H9 (cell line): Measurements from ENCODE around the gene CST11. TPM values are rescaled to one million over a fixed set of nuclear protein-coding genes. Genes with fewer than 3 reads are reported as not detected.

Source experiments
- DNase-seq: peaks from one replicate; pipeline ENCODE4 v3.0.0-alpha.2; 2017
- H2AFZ ChIP-seq: one replicate; pipeline ENCODE4 v1.6.1; 2013; ENCODE audit warnings: mild to moderate bottlenecking, low read length, control low read depth, moderate library complexity
- H2AK5ac ChIP-seq: 2 replicates; pipeline ENCODE4 v1.6.1; 2013; ENCODE audit warnings: low read length, control low read depth, mixed read lengths; ENCODE audit not compliant: insufficient read length
- H2BK120ac ChIP-seq: one replicate; pipeline ENCODE4 v1.6.1; 2013; ENCODE audit warnings: low read depth, mild to moderate bottlenecking, low read length, control low read depth, inconsistent platforms; ENCODE audit not compliant: poor library complexity, severe bottlenecking
- H2BK12ac ChIP-seq: 2 replicates; pipeline ENCODE4 v1.6.1; 2013; ENCODE audit warnings: low read length, control low read depth, mixed read lengths, low read depth; ENCODE audit not compliant: insufficient read length
- H2BK15ac ChIP-seq: 2 replicates; pipeline ENCODE4 v1.6.1; 2013; ENCODE audit warnings: low read depth, low read length, control low read depth
- H2BK20ac ChIP-seq: one replicate; pipeline ENCODE4 v1.6.1; 2013; ENCODE audit warnings: low read depth, mild to moderate bottlenecking, low read length, control low read depth, inconsistent platforms; ENCODE audit not compliant: poor library complexity, severe bottlenecking
- H2BK5ac ChIP-seq: 2 replicates; pipeline ENCODE4 v1.6.1; 2013; ENCODE audit warnings: low read length, control low read depth, mixed read lengths; ENCODE audit not compliant: insufficient read length
- H3K14ac ChIP-seq: 2 replicates; pipeline ENCODE4 v1.6.1; 2013; ENCODE audit warnings: low read length, control low read depth; ENCODE audit not compliant: insufficient read depth
- H3K18ac ChIP-seq: 2 replicates; pipeline ENCODE4 v1.6.1; 2013; ENCODE audit warnings: low read depth, mild to moderate bottlenecking, mixed read lengths, low read length, control low read depth; ENCODE audit not compliant: insufficient read length
- H3K23ac ChIP-seq: 2 replicates; pipeline ENCODE4 v1.6.1; 2013; ENCODE audit warnings: low read length, control low read depth, mixed read lengths, low read depth; ENCODE audit not compliant: insufficient read length
- H3K23me2 ChIP-seq: 2 replicates; pipeline ENCODE4 v1.6.1; 2013; ENCODE audit warnings: low read depth, mild to moderate bottlenecking, mixed read lengths, low read length, control low read depth; ENCODE audit not compliant: insufficient read length, poor library complexity, severe bottlenecking
- H3K27ac ChIP-seq: 2 replicates; pipeline ENCODE4 v1.5.1; 2013; ENCODE audit warnings: low read length, control low read depth, mixed read lengths, low read depth; ENCODE audit not compliant: insufficient read length
- H3K27me3 ChIP-seq: 2 replicates; pipeline ENCODE4 v1.6.1; 2013; ENCODE audit warnings: low read length, control low read depth, inconsistent platforms; ENCODE audit not compliant: insufficient read depth
- H3K4ac ChIP-seq: 2 replicates; pipeline ENCODE4 v1.6.1; 2013; ENCODE audit warnings: low read depth, mild to moderate bottlenecking, control low read depth, inconsistent platforms, low read length, moderate library complexity
- H3K4me1 ChIP-seq: 2 replicates; pipeline ENCODE4 v1.6.1; 2013; ENCODE audit warnings: low read length, control low read depth, inconsistent platforms; ENCODE audit not compliant: insufficient read depth
- H3K4me2 ChIP-seq: 2 replicates; pipeline ENCODE4 v1.6.1; 2013; ENCODE audit warnings: low read length, control low read depth, mixed read lengths; ENCODE audit not compliant: insufficient read length, insufficient read depth
- H3K56ac ChIP-seq: 2 replicates; pipeline ENCODE4 v1.6.1; 2013; ENCODE audit warnings: low read depth, mild to moderate bottlenecking, mixed read lengths, low read length, control low read depth; ENCODE audit not compliant: insufficient read length
- H3K79me1 ChIP-seq: 2 replicates; pipeline ENCODE4 v1.6.1; 2013; ENCODE audit warnings: low read depth, mild to moderate bottlenecking, moderate library complexity, low read length, control low read depth, inconsistent platforms; ENCODE audit not compliant: insufficient read depth, poor library complexity, severe bottlenecking
- H3K79me2 ChIP-seq: 2 replicates; pipeline ENCODE4 v1.6.1; 2013; ENCODE audit warnings: low read length, control low read depth, inconsistent platforms; ENCODE audit not compliant: insufficient read depth
- H3K9ac ChIP-seq: 2 replicates; pipeline ENCODE4 v1.6.1; 2013; ENCODE audit warnings: low read length, control low read depth, mixed read lengths; ENCODE audit not compliant: insufficient read length; ENCODE audit errors: extremely low read depth
- H3K9me3 ChIP-seq: one replicate; pipeline ENCODE4 v1.6.1; 2013; ENCODE audit warnings: low read depth, low read length, inconsistent platforms; ENCODE audit not compliant: control insufficient read depth
- H3T11ph ChIP-seq: one replicate; pipeline ENCODE4 v1.6.1; 2013; ENCODE audit warnings: mild to moderate bottlenecking, low read length, control low read depth, inconsistent platforms
- H4K20me1 ChIP-seq: one replicate; pipeline ENCODE4 v1.6.1; 2013; ENCODE audit not compliant: control insufficient read depth, insufficient read length, insufficient read depth
- H4K5ac ChIP-seq: 2 replicates; pipeline ENCODE4 v1.6.1; 2013; ENCODE audit warnings: low read depth, mild to moderate bottlenecking, mixed read lengths, low read length, control low read depth; ENCODE audit not compliant: insufficient read length
- H4K8ac ChIP-seq: replicated peaks from 2 replicates; pipeline ENCODE4 v1.6.1; 2013; ENCODE audit warnings: low read length, control low read depth, mixed read lengths, low read depth; ENCODE audit not compliant: insufficient read length
- H4K91ac ChIP-seq: 2 replicates; pipeline ENCODE4 v1.6.1; 2013; ENCODE audit warnings: low read depth, mild to moderate bottlenecking, moderate library complexity, mixed read lengths, low read length, control low read depth; ENCODE audit not compliant: insufficient read length
- H3K27ac Mint-ChIP-seq, 3 experiments: 2 replicates in 2 of 3; 3 replicates in 1 of 3; pipeline ENCODE4 v1.8.0; 2020 to 2021; ENCODE audit warnings: mixed read lengths in 3 of 3, mild to moderate bottlenecking in 1 of 3, moderate library complexity in 1 of 3
- H3K27me3 Mint-ChIP-seq: 2 replicates; pipeline ENCODE4 v1.8.0; 2021; ENCODE audit warnings: low read depth, mild to moderate bottlenecking, moderate library complexity, mixed read lengths
- H3K36me3 Mint-ChIP-seq, 3 experiments: 2 replicates in 2 of 3; 3 replicates in 1 of 3; pipeline ENCODE4 v1.8.0; 2020 to 2021; ENCODE audit warnings: low read depth in 3 of 3, mixed read lengths in 3 of 3; ENCODE audit not compliant: insufficient read depth in 1 of 3
- H3K4me1 Mint-ChIP-seq, 2 experiments: 2 replicates each; pipeline ENCODE4 v1.8.0; 2020; ENCODE audit warnings: mixed read lengths in 2 of 2
- H3K4me3 Mint-ChIP-seq, 2 experiments: 2 replicates in 1 of 2; 3 replicates in 1 of 2; pipeline ENCODE4 v1.8.0; 2020 to 2021; ENCODE audit warnings: mild to moderate bottlenecking in 2 of 2, mixed read lengths in 2 of 2, moderate library complexity in 1 of 2
- H3K9me3 Mint-ChIP-seq, 2 experiments: 2 replicates in 1 of 2; 3 replicates in 1 of 2; pipeline ENCODE4 v1.8.0; 2020; ENCODE audit warnings: mild to moderate bottlenecking in 2 of 2, mixed read lengths in 2 of 2, moderate library complexity in 1 of 2
- WGBS: extraction: QIAGEN DNeasy Blood & Tissue Kit; methylation state at CpG from one replicate; pipeline ENCODE4 v1.1.7; 2013; ENCODE audit warnings: missing lambda C conversion rate, low lambda C conversion rate, mixed read lengths; ENCODE audit not compliant: insufficient read length; ENCODE audit errors: extremely low coverage; 5-methylcytosine and 5-hydroxymethylcytosine counted together
- total RNA-seq: library from RNA; stranded (reverse); gene quantifications from 2 replicates; pipeline ENCODE4 v1.2.1, GENCODE V29; 2021
- TF ChIP-seq, protein P1 (sequence below): fragments of 200-600 bp; sonication (generic); conservative IDR thresholded peaks from 3 replicates; pipeline ENCODE4 v1.8.0; 2021; ENCODE audit warnings: antibody characterized with exemption, mild to moderate bottlenecking

The CST11 gene
- total RNA-seq, 1 experiment from 2014 or later = not detected

DNA sequence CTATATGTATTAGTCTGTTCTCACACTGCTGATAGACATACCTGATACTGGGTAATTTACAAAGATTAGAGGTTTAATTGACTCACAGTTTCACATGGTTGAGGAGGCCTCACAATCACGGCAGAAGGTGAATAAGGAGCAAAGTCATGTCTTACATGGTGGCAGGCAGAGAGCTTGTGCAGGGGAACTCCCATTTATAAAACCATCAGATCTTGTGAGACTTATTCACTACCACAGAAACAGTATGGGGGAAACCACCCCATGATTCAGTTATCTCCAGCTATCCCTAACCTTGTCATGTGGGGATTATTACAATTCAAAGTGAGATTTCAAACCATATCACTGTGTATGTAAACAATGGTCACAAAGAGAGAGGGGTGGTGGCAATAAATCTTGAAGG is 44.9 kb upstream of the CST11 start:
- WGBS = no CpG with 5 or more reads among the region's 1 CpG
- no peak overlapping the region for H3K4me2 ChIP-seq
- H3K79me2 ChIP-seq = no peaks in the 10 kb centered on the region

More for the DNA sequence above, 44.9 kb upstream of the CST11 start:
- Histone ChIP-seq H2BK15ac (no peak overlapping the region), H4K5ac (no peak overlapping the region), H4K20me1 (peaks cover 3% of the 10 kb centered on the region), H3K23ac (no peak overlapping the region), H3K18ac (no peak overlapping the region), H3K27ac (no peak overlapping the region), H2BK20ac (no peak overlapping the region), H3K23me2 (no peaks in the 10 kb centered on the region), H3K9me3 (peaks cover 4% of the 10 kb centered on the region), H3K56ac (no peak overlapping the region), H2BK12ac (no peak overlapping the region), H2AK5ac (no peak overlapping the region), H3K4ac (no peak overlapping the region), H2BK5ac (no peak overlapping the region), H2BK120ac (no peak overlapping the region), H3K4me1 (peaks cover 2% of the 10 kb centered on the region), H3K27me3 (no peaks in the 10 kb centered on the region), H4K8ac (no peak overlapping the region), H3K9ac (no peak overlapping the region), H3K14ac (no peak overlapping the region), H3T11ph (no peak overlapping the region), H2AFZ (no peak overlapping the region), H4K91ac (no peak overlapping the region), H3K79me1 (no peaks in the 10 kb centered on the region)
- H3K27ac Mint-ChIP-seq = no peak overlapping the region
- no peak overlapping the region for H3K4me3 Mint-ChIP-seq
- no peak for DNase-seq
- peaks cover 8 to 9% of the 10 kb centered on the region in 2 experiments; a peak in 3 of 4 replicates for H3K4me1 Mint-ChIP-seq
- TF ChIP-seq, protein P1, sequence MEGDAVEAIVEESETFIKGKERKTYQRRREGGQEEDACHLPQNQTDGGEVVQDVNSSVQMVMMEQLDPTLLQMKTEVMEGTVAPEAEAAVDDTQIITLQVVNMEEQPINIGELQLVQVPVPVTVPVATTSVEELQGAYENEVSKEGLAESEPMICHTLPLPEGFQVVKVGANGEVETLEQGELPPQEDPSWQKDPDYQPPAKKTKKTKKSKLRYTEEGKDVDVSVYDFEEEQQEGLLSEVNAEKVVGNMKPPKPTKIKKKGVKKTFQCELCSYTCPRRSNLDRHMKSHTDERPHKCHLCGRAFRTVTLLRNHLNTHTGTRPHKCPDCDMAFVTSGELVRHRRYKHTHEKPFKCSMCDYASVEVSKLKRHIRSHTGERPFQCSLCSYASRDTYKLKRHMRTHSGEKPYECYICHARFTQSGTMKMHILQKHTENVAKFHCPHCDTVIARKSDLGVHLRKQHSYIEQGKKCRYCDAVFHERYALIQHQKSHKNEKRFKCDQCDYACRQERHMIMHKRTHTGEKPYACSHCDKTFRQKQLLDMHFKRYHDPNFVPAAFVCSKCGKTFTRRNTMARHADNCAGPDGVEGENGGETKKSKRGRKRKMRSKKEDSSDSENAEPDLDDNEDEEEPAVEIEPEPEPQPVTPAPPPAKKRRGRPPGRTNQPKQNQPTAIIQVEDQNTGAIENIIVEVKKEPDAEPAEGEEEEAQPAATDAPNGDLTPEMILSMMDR = no peak
- H3K27me3 Mint-ChIP-seq = no peaks in the 10 kb centered on the region; the same call in none of the 2 replicates
- H3K9me3 Mint-ChIP-seq = peaks cover 19 to 22% of the 10 kb centered on the region in 2 experiments
- peaks cover 12 to 20% (median 12%) of the 10 kb centered on the region in 3 experiments for H3K36me3 Mint-ChIP-seq
